Left ventricle myocardium inferior (tissue), 1 donor: ENCODE measurements around the gene PPM1L. TPM values are rescaled to one million over a fixed set of nuclear protein-coding genes. Genes with fewer than 3 reads are reported as not detected.

Source experiments
- DNase-seq: peaks from one replicate; pipeline ENCODE4 v3.0.0-alpha.2; 2020
- H3K27ac ChIP-seq: fragments of 200-600 bp; replicated peaks from 2 replicates; pipeline ENCODE4 v1.8.0; 2021
- H3K27me3 ChIP-seq: fragments of 200-600 bp; 2 replicates; pipeline ENCODE4 v1.8.0; 2021; ENCODE audit warnings: low read depth
- H3K36me3 ChIP-seq: fragments of 200-600 bp; 2 replicates; pipeline ENCODE4 v1.8.0; 2021
- H3K4me1 ChIP-seq: fragments of 200-600 bp; 2 replicates; pipeline ENCODE4 v1.8.0; 2021
- H3K4me3 ChIP-seq: fragments of 200-600 bp; 2 replicates; pipeline ENCODE4 v1.8.0; 2021; ENCODE audit warnings: mild to moderate bottlenecking, moderate library complexity
- H3K9me3 ChIP-seq: fragments of 200-600 bp; replicated peaks from 2 replicates; pipeline ENCODE4 v1.8.0; 2021
- CTCF ChIP-seq: fragments of 200-600 bp; IDR thresholded peaks from 2 replicates; pipeline ENCODE4 v1.8.0; 2021; ENCODE audit warnings: antibody characterized with exemption, mild to moderate bottlenecking, borderline replicate concordance
- intact Hi-C: fragments of 100-400 bp; cut with micrococcal nuclease; formaldehyde crosslinking; loops from one replicate; pipeline ENCODE4 v1.11.0; 2022
- total RNA-seq: library from RNA; stranded (reverse); fragmentation: NEBNext Ultra II Directional; extraction: Animal tissue kit (Norgen Biotek cat#: 25700); gene quantifications from one replicate; pipeline ENCODE4 v1.2.1, GENCODE V29; 2021
- donor health status: DM: no; HTN: yes; CAD: no; lungs with severe emphysema.

The PPM1L gene
- total RNA-seq, 1 donor from 2014 or later: 51.1 TPM

- H3K27ac ChIP-seq: peak overlapping the region; percentile 92
- TF ChIP-seq CTCF: no peak
These were observed 40.8 kb downstream of the PPM1L start for GRCh38 chr3:160796813-160797164.

GRCh38 chr3:160797356-160797755 is 41.3 kb downstream of the PPM1L start:
- Histone ChIP-seq H3K36me3 (no peaks in the 10 kb centered on the region), H3K27ac (peak overlapping the region; percentile 92), H3K4me1 (peaks cover 79% of the 10 kb centered on the region), H3K4me3 (no peak overlapping the region), H3K27me3 (no peaks in the 10 kb centered on the region), H3K9me3 (no peaks in the 10 kb centered on the region)
- no peak for TF ChIP-seq CTCF
- intact Hi-C loops: no loop called here
- no peak for DNase-seq

More at GRCh38 chr3:160796813-160797164, 40.8 kb downstream of the PPM1L start:
- DNase-seq: no peak
- Histone ChIP-seq H3K4me1 (peaks cover 76% of the 10 kb centered on the region), H3K4me3 (no peak overlapping the region), H3K27me3 (no peaks in the 10 kb centered on the region), H3K9me3 (no peaks in the 10 kb centered on the region), H3K36me3 (no peaks in the 10 kb centered on the region)
- intact Hi-C loops: no loop called here

GRCh38 chr3:160801386-160802118 is 45.5 kb downstream of the PPM1L start:
- peak overlapping the region; percentile 92 for H3K27ac ChIP-seq
- peaks cover 91% of the 10 kb centered on the region for H3K4me1 ChIP-seq
- TF ChIP-seq CTCF: no peak
- intact Hi-C loops: no loop called here
- H3K9me3 ChIP-seq: no peaks in the 10 kb centered on the region
- DNase-seq: peak; percentile 24
- no peaks in the 10 kb centered on the region for H3K36me3 ChIP-seq
- no peaks in the 10 kb centered on the region for H3K27me3 ChIP-seq
- peak overlapping the region; percentile 53 for H3K4me3 ChIP-seq

DNA sequence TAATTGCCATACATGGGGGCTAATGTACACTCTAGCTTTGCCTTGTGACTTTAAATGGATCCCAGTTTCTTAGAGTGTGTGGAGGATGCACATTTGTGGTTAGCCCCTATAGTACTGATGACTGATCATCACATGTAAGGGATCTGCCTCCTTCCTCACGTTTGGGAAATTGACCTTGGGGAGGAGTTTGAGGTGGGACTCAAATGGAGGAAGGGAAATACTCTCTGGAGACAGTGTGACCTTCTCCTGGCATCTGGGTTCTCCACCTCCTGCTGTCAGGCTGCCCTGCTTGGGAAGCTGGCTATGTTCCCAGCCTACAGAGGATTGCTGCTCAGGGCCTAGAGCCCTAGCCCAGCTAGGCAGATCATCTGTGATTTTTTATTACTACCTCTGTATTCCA is 48.7 kb downstream of the PPM1L start:
- intact Hi-C loops: no loop called here
- no peak overlapping the region for H3K4me3 ChIP-seq
- no peak for TF ChIP-seq CTCF
- H3K9me3 ChIP-seq: no peaks in the 10 kb centered on the region
- no peaks in the 10 kb centered on the region for H3K36me3 ChIP-seq
- peaks cover 89% of the 10 kb centered on the region for H3K4me1 ChIP-seq
- peak overlapping the region; percentile 88 for H3K27ac ChIP-seq
- DNase-seq: peak; percentile 48
- H3K27me3 ChIP-seq: no peaks in the 10 kb centered on the region

GRCh38 chr3:160806094-160806493 is 50.1 kb downstream of the PPM1L start:
- Histone ChIP-seq H3K27ac (peak overlapping the region; percentile 88), H3K9me3 (no peaks in the 10 kb centered on the region), H3K4me3 (no peak overlapping the region), H3K4me1 (peaks cover 92% of the 10 kb centered on the region), H3K27me3 (no peaks in the 10 kb centered on the region), H3K36me3 (no peaks in the 10 kb centered on the region)
- no peak for TF ChIP-seq CTCF
- no peak for DNase-seq
- intact Hi-C loops: no loop called here
